NCI-H1694 treated with DMSO at 0.1 percent for 48 hours (cell line): ENCODE measurements around the gene ALPK1.
"Not testable (repeated sequence)": the region's sequence is repeated elsewhere in the genome, so short reads cannot be mapped to it uniquely, and the experiment has no call there.

Source experiments
- DNase-seq: peaks from one replicate; lab custom pipeline; 2025; lab: John Stamatoyannopoulos, UW

Gene ALPK1

DNA sequence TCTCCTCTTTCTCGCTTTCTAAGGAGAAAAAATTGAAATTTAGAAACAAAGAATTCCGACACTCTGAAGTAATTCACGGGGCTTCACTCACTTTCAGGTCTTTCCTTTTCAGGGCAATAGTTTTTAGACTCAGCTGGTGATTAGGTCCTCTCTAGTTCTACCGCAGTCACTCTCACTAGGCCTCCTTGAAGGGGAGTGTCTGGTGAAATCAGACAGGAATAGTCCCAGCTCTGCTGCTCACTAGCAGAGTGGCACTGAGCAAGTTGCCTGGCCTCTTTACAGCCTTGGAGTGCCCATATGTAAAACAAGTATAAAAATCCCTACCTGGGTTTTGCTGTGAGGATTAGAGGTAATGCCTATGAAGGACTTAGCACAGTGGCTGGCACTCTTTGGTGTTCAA is 154.7 kb downstream of the ALPK1 start:
- no peak for DNase-seq

DNA sequence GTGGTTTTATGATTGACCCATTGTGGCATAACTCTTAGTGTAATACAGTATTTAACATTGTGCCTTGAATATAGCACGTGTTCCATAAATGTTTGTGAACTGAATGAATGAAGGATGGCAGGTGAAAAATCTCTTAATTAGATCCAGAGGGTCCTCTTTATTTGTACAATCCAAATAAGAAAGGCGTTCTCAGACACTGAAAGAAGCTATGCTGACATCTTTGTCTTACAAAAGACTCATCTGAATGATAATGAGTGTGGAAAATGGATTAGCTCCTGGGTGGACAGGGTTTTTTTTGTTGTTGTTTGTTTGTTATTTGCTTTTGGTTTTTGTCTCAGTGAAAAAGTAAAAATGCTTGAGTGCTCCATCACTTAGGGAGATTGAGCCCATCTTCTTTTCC is 156.2 kb downstream of the ALPK1 start:
- DNase-seq = no peak

DNA sequence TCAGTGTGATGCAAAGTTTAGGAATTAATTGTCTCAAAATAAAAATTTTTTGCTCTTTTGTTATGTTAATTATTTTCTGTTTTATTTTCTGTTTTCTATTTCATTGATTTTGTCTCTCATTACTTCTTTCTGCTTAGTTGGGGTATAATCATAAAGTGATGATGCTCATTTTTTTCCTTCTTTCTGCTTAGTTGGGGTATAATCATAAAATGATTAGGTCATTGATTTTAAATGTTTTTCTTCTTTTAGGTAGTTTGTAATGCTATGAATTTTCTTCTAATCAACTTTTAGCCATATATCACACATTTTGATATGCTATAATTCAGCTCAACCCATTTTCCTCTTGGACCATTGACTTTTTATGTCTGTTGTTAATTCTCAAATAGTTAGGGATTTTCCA is 175.1 kb downstream of the ALPK1 start:
- DNase-seq = no peak

DNA sequence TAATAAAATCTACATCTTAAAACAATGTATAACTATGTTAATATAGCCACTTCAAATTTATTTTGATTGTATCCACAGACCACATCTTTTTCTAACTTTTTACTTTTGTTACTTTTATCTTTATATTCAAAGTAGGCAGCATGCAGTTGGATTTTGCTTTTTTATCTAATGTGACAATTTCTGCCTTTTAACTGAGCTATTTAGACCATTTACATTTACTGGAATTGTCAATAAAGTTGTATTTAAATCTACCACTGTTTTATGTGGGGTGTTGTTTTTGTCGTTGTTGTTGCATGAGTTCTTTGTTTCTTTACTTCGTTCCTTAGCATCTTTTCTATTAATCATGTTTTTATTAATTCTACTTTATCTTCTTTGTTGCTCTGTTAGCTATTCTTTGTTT is 176.8 kb downstream of the ALPK1 start:
- DNase-seq = no peak

DNA sequence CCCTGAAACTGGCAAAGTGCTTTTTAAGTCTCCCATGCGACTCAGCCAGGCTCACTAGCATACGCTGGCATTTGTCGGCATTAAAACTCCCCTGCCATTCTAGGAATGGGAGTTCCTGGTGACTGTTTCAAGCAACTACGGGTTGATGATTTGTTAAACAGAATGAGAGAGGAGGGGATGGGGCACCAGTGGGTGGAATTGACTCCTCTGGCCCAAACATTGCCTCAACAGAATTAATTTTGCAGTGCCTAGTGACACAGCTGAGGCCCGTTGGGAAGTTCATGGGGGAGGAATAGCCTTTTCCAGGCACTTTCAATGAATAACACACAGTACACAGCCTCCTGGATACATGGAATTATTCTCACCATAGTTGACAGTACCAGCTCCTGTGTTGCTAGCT is 188.8 kb downstream of the ALPK1 start:
- no peak for DNase-seq

DNA sequence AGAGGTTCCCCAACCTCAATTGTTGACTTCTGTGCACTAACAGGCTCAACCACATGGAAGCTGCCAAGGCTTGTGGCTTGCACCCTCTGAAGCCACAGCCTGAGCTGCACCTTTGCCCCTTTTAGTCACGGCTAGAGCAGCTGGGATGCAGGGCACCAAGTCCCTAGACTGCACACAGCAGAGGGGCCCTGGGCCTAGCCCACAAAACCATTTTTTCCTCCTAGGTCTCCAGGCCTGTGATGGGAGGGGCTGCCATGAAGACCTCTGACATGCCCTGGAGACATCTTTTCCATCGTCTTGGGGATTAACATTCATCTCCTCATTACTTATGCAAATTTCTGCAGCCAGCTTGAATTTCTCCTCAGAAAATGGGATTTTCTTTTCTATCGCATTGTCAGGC is 193.6 kb downstream of the ALPK1 start:
- DNase-seq = not testable (repeated sequence)
